ENCODE measurements around the gene CDHR3. TPM values are rescaled to one million over a fixed set of nuclear protein-coding genes. Genes with fewer than 3 reads are reported as not detected.

The CDHR3 gene
- polyA plus RNA-seq, 1 donor from 2014 or later = 2.9 TPM

- H3K9me3 ChIP-seq (ENCODE audit: low read length) = no peaks in the 10 kb centered on the region
- no peaks in the 10 kb centered on the region for H3F3A ChIP-seq (ENCODE audit: insufficient read depth, low read length, poor library complexity, severe bottlenecking)
- no peaks in the 10 kb centered on the region for H3K79me2 ChIP-seq (replicated peaks; ENCODE audit: insufficient read depth, low read length)
- H3K4me2 ChIP-seq (ENCODE audit: low read length) = no peak overlapping the region
- no peaks in the 10 kb centered on the region for H3K36me3 ChIP-seq (ENCODE audit: insufficient read depth, low read length)
- H3K4me3 ChIP-seq (ENCODE audit: low read length) = no peak overlapping the region
- H3K27me3 ChIP-seq (ENCODE audit: insufficient read depth, low read depth, low read length) = no peaks in the 10 kb centered on the region
- H2AFZ ChIP-seq (ENCODE audit: low read depth, low read length) = no peak overlapping the region
- H4K20me1 ChIP-seq (ENCODE audit: insufficient read depth) = no peaks in the 10 kb centered on the region
- no peak overlapping the region for H3K27ac ChIP-seq (ENCODE audit: low read length)
- H3K9ac ChIP-seq (ENCODE audit: low read length) = no peak overlapping the region
- TF ChIP-seq TAF1 (IDR thresholded peaks at IDR 0.05; ENCODE audit: low read depth) (no peak), MXI1 (conservative IDR thresholded peaks at IDR 0.05; ENCODE audit: poor library complexity, severe bottlenecking) (no peak), RAD21 (conservative IDR thresholded peaks at IDR 0.05) (no peak), EZH2 (IDR thresholded peaks at IDR 0.05; ENCODE audit: borderline replicate concordance, insufficient read depth, low read length, poor library complexity, severe bottlenecking) (no peak), REST (IDR thresholded peaks at IDR 0.05; ENCODE audit: borderline replicate concordance) (no peak), CTCF (IDR thresholded peaks at IDR 0.05; ENCODE audit: poor library complexity, severe bottlenecking) (no peak), EP300 (conservative IDR thresholded peaks at IDR 0.05; ENCODE audit: poor library complexity, severe bottlenecking) (no peak), POLR2AphosphoS5 (IDR thresholded peaks at IDR 0.05) (no peak), SMC3 (conservative IDR thresholded peaks at IDR 0.05; ENCODE audit: poor library complexity) (no peak)
- H3K9me2 ChIP-seq (ENCODE audit: insufficient read depth, low read length) = no peaks in the 10 kb centered on the region
Measured at GRCh38 chr7:106050002-106050745, 87.1 kb downstream of the CDHR3 start.

GRCh38 chr7:106050746-106051117, 87.7 kb downstream of the CDHR3 start:
- no peak overlapping the region for H3K4me3 ChIP-seq (ENCODE audit: low read length)
- no peak overlapping the region for H2AFZ ChIP-seq (ENCODE audit: low read depth, low read length)
- H3K9ac ChIP-seq (ENCODE audit: low read length) = no peak overlapping the region
- no peaks in the 10 kb centered on the region for H4K20me1 ChIP-seq (ENCODE audit: insufficient read depth)
- H3K27me3 ChIP-seq (ENCODE audit: insufficient read depth, low read depth, low read length) = no peaks in the 10 kb centered on the region
- no peaks in the 10 kb centered on the region for H3F3A ChIP-seq (ENCODE audit: insufficient read depth, low read length, poor library complexity, severe bottlenecking)
- no peak overlapping the region for H3K4me2 ChIP-seq (ENCODE audit: low read length)
- H3K36me3 ChIP-seq (ENCODE audit: insufficient read depth, low read length) = no peaks in the 10 kb centered on the region
- TF ChIP-seq POLR2AphosphoS5 (IDR thresholded peaks at IDR 0.05) = no peak
- TF ChIP-seq TAF1 (IDR thresholded peaks at IDR 0.05; ENCODE audit: low read depth) = no peak
- TF ChIP-seq MXI1 (conservative IDR thresholded peaks at IDR 0.05; ENCODE audit: poor library complexity, severe bottlenecking) = no peak
- no peak for TF ChIP-seq REST (IDR thresholded peaks at IDR 0.05; ENCODE audit: borderline replicate concordance)
- TF ChIP-seq EP300 (conservative IDR thresholded peaks at IDR 0.05; ENCODE audit: poor library complexity, severe bottlenecking) = no peak
- no peak for TF ChIP-seq CTCF (IDR thresholded peaks at IDR 0.05; ENCODE audit: poor library complexity, severe bottlenecking)
- TF ChIP-seq SMC3 (conservative IDR thresholded peaks at IDR 0.05; ENCODE audit: poor library complexity) = no peak
- TF ChIP-seq EZH2 (IDR thresholded peaks at IDR 0.05; ENCODE audit: borderline replicate concordance, insufficient read depth, low read length, poor library complexity, severe bottlenecking) = no peak
- TF ChIP-seq RAD21 (conservative IDR thresholded peaks at IDR 0.05) = no peak
- no peaks in the 10 kb centered on the region for H3K9me3 ChIP-seq (ENCODE audit: low read length)
- no peak overlapping the region for H3K27ac ChIP-seq (ENCODE audit: low read length)
- no peaks in the 10 kb centered on the region for H3K9me2 ChIP-seq (ENCODE audit: insufficient read depth, low read length)
- H3K79me2 ChIP-seq (replicated peaks; ENCODE audit: insufficient read depth, low read length) = no peaks in the 10 kb centered on the region
